Stimulated activated CD4-positive, alpha-beta T cell treated with anti-CD3 and anti-CD28 coated beads, Interleukin-15, amount 100 ng/mL, for 1 hour (primary cell): ENCODE data around the gene UGP2.
"Not testable (repeated sequence)": the region's sequence is repeated elsewhere in the genome, so short reads cannot be mapped to it uniquely, and the experiment has no call there.

Experiments used
- DNase-seq, 2 donors: peaks; one replicate each; pipeline ENCODE4 v3.0.0-alpha.2; 2020; ENCODE audit warnings: low read depth in 1 of 2, low spot score in 1 of 2

UGP2 gene

GRCh38 chr2:63891488-63892030, 49.9 kb downstream of the UGP2 start:
- DNase-seq, result no peak

GRCh38 chr2:63893163-63893562, 51.5 kb downstream of the UGP2 start:
- no peak for DNase-seq

DNA sequence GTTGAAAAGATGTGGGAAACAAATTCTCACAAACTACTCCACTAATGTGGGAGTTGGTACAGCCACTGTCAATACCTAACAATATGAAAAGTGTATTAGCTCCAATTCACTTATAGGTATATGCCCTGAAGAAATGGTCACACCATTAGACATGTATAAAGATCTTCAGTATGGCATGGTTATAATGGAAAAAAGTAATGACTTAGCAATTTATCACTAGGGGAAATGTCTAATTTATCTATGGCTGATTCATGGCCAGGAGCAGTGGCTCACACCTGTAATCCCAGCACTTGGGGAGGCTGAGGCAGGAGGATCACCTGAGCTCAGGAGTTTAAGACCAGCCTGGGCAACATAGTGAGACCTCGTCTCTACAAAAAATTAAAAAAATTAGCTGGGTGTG, 52.5 kb downstream of the UGP2 start:
- DNase-seq, result no peak

- no peak for DNase-seq
Observed at GRCh38 chr2:63898839-63899238, 57.1 kb downstream of the UGP2 start.

GRCh38 chr2:63899639-63900038, 57.9 kb downstream of the UGP2 start:
- DNase-seq, result no peak

DNA sequence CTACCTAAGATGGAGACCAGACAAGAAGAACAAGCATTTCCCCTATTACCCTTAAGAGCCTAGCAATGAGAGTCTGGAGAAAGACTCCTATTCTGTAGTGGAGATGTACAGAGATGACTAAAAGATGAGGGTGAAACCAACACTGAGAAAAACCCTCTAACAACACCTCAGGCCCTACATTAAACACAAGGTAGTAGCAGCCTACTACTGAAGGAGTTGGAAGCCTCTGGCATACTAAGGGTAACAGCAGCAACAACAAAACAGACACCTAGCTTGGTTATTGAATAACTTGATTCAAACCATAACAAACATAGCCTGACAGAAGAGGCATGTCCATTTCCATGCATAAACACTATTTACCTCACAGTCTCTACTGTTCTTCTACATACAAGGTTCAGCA, 60.5 kb downstream of the UGP2 start:
- no peak for DNase-seq

DNA sequence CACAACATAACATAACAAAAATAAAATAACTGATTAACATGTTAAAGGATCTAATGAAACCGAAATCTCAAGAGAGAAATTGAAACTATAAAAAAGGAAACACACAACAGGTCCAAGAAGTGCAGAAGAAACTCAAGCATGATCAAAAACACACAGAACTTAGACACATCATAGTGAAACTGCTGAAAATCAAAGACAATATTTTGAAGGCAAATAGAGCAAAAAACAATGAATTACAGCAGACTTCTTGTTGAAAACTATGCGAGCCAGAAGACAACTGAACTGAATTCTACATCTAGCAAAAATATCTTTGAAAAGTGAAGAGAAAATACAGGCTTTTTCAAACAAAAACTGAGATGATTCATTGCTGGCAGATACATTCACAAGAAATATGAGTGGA, 61.3 kb downstream of the UGP2 start:
- no peak for DNase-seq

GRCh38 chr2:63914311-63914710, 72.6 kb downstream of the UGP2 start:
- DNase-seq, result no peak

DNA sequence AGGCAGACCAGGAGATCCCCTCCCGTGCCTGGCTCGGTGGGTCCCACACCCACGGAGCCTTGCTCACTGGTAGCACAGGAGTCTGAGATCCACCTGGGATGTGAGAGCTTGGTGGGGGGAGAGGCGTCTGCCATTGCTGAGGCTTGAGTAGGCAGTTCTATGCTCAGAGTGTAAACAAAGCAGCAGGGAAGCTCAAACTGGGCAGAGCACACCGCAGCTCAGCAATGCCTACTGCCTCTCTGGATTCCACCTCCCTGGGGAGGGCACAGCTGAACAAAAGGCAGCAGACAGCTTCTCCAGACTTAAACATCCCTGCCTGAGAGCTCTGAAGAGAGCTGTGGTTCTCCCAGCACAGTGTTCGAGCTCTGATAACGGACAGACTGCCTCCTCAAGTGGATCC, 85.1 kb downstream of the UGP2 start:
- no peak for DNase-seq

DNA sequence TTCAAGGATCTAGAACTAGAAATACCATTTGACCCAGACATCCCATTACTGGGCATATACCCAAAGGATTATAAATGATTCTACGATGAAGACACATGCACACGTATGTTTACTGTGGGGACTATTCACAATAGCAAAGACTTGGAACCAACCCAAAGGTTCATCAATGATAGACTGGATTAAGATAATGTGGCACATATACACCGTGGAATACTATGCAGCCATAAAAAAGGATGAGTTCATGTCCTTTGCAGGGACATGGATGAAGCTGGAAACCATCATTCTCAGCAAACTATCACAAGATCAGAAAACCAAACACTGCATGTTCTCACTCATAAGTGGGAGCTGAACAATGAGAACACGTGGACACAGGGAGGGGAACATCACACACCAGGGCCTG, 90.4 kb downstream of the UGP2 start:
- not testable (repeated sequence) for DNase-seq
